Liver (tissue), 9 donors: ENCODE results near the gene OTOP3. TPM values are rescaled to one million over a fixed set of nuclear protein-coding genes. Genes with fewer than 3 reads are reported as not detected.

Source experiments
- DNase-seq: peaks from one replicate; pipeline ENCODE4 v3.0.0-alpha.2; 2017; ENCODE audit warnings: low spot score
- H3K27ac ChIP-seq, 2 donors: one replicate each; pipeline ENCODE4 v1.7.0; 2013; ENCODE audit warnings: inconsistent platforms in 2 of 2, low read length in 2 of 2, control low read depth in 1 of 2, low read depth in 1 of 2, mild to moderate bottlenecking in 1 of 2
- H3K27me3 ChIP-seq, 4 donors: one replicate each; pipeline versions ENCODE4 v1.6.1 to v1.7.0; 2013; ENCODE audit warnings: low read length in 3 of 4, inconsistent platforms in 1 of 4, mild to moderate bottlenecking in 1 of 4, moderate library complexity in 1 of 4; ENCODE audit not compliant: control insufficient read depth in 4 of 4, insufficient read depth in 4 of 4
- H3K36me3 ChIP-seq, 4 donors: one replicate each; pipeline versions ENCODE4 v1.6.1 to v1.7.0; 2013; ENCODE audit warnings: low read length in 3 of 4, mild to moderate bottlenecking in 3 of 4, low read depth in 1 of 4, moderate library complexity in 1 of 4; ENCODE audit not compliant: control insufficient read depth in 4 of 4, insufficient read depth in 3 of 4
- H3K4me1 ChIP-seq, 4 donors: one replicate each; pipeline versions ENCODE4 v1.6.1 to v1.7.0; 2013; ENCODE audit warnings: low read length in 3 of 4, mild to moderate bottlenecking in 3 of 4, moderate library complexity in 1 of 4; ENCODE audit not compliant: control insufficient read depth in 4 of 4, insufficient read depth in 4 of 4
- H3K4me3 ChIP-seq, 3 donors: one replicate each; pipeline versions ENCODE4 v1.6.1 to v1.7.0; 2013; ENCODE audit warnings: low read length in 3 of 3, control low read depth in 1 of 3, low read depth in 1 of 3, mild to moderate bottlenecking in 1 of 3
- H3K9ac ChIP-seq, 2 donors: one replicate each; pipeline ENCODE4 v1.7.0; 2013; ENCODE audit warnings: low read length in 2 of 2, mild to moderate bottlenecking in 2 of 2, moderate library complexity in 2 of 2, control low read depth in 1 of 2, low read depth in 1 of 2
- H3K9me3 ChIP-seq, 4 donors: one replicate each; pipeline versions ENCODE4 v1.6.1 to v1.7.0; 2013; ENCODE audit warnings: low read length in 3 of 4; ENCODE audit not compliant: control insufficient read depth in 4 of 4
- FOXA1 ChIP-seq: IDR thresholded peaks from 2 replicates; pipeline ENCODE4 v1.6.1; 2016; ENCODE audit warnings: antibody characterized with exemption
- FOXA2 ChIP-seq: IDR thresholded peaks from 2 replicates; pipeline ENCODE4 v1.6.1; 2016; ENCODE audit warnings: antibody characterized with exemption
- HNF4A ChIP-seq, 2 donors: conservative IDR thresholded peaks; 2 replicates each; pipeline ENCODE4 v1.6.1; 2016; ENCODE audit warnings: antibody characterized with exemption in 2 of 2, mild to moderate bottlenecking in 2 of 2
- HNF4G ChIP-seq: IDR thresholded peaks from 2 replicates; pipeline ENCODE4 v1.6.1; 2016; ENCODE audit warnings: antibody characterized with exemption
- JUND ChIP-seq, 2 donors: IDR thresholded peaks; 2 replicates each; pipeline ENCODE4 v1.6.1; 2016; ENCODE audit warnings: antibody characterized with exemption in 2 of 2
- NR2F2 ChIP-seq: IDR thresholded peaks from 2 replicates; pipeline ENCODE4 v1.6.1; 2016; ENCODE audit warnings: antibody characterized with exemption
- RAD21 ChIP-seq, 2 donors: IDR thresholded peaks; 2 replicates each; pipeline ENCODE4 v1.6.1; 2016; ENCODE audit warnings: antibody characterized with exemption in 2 of 2, mild to moderate bottlenecking in 2 of 2
- RXRA ChIP-seq, 2 donors: IDR thresholded peaks; 2 replicates each; pipeline ENCODE4 v1.6.1; 2017 to 2018; ENCODE audit warnings: antibody characterized with exemption in 2 of 2, mild to moderate bottlenecking in 1 of 2
- SP1 ChIP-seq: IDR thresholded peaks from 2 replicates; pipeline ENCODE4 v1.6.1; 2018; ENCODE audit warnings: antibody characterized with exemption, mild to moderate bottlenecking
- TAF1 ChIP-seq: conservative IDR thresholded peaks from 2 replicates; pipeline ENCODE4 v1.6.1; 2016; ENCODE audit warnings: antibody characterized with exemption, mild to moderate bottlenecking
- YY1 ChIP-seq: IDR thresholded peaks from 2 replicates; pipeline ENCODE4 v1.6.1; 2016; ENCODE audit warnings: antibody characterized with exemption, mild to moderate bottlenecking
- WGBS: extraction: QIAGEN DNeasy Blood & Tissue Kit; methylation state at CpG from one replicate; pipeline ENCODE4 v1.1.7; 2013; 5-methylcytosine and 5-hydroxymethylcytosine counted together
- polyA plus RNA-seq, 2 donors: library from polyadenylated mRNA; stranded (reverse) in 1 of 2; unstranded in 1 of 2; fragments of 200-250 nt in 1 of 2; fragments of >200 nt in 1 of 2; fragmentation: Nextera tagmentation in 1 of 2; extraction: Ambion mirVana in 1 of 2; gene quantifications; one replicate each; pipeline versions ENCODE4 v1.2.1 to v1.2.3, GENCODE V29; 2013 to 2015
- total RNA-seq, 2 donors: library from RNA; depleted of rRNA; stranded (reverse); fragments of >200 nt; gene quantifications; one replicate each; pipeline ENCODE4 v1.2.3, GENCODE V29; 2014
- TF ChIP-seq, protein P1 (sequence below): IDR thresholded peaks from 2 replicates; pipeline ENCODE4 v1.6.1; 2016; ENCODE audit warnings: antibody characterized with exemption
- TF ChIP-seq, protein P2 (sequence below): IDR thresholded peaks from 2 replicates; pipeline ENCODE4 v1.6.1; 2016; ENCODE audit warnings: antibody characterized with exemption, mild to moderate bottlenecking
- TF ChIP-seq, protein P3 (sequence below): IDR thresholded peaks from 2 replicates; pipeline ENCODE4 v1.6.1; 2016; ENCODE audit warnings: antibody characterized with exemption
- TF ChIP-seq, protein P4 (sequence below): fragments of 150-350 bp; IDR thresholded peaks from 2 replicates; pipeline ENCODE4 v1.5.1; 2017; ENCODE audit warnings: improper control_type of control experiment, low read depth, low read length; ENCODE audit not compliant: missing input control
- donor health status: healthy.
- donor health status: healthy.
- donor health status: healthy.
- donor health status: healthy.
- donor health status: healthy.

The OTOP3 gene
- total and polyA plus RNA-seq, 4 donors: not detected

DNA sequence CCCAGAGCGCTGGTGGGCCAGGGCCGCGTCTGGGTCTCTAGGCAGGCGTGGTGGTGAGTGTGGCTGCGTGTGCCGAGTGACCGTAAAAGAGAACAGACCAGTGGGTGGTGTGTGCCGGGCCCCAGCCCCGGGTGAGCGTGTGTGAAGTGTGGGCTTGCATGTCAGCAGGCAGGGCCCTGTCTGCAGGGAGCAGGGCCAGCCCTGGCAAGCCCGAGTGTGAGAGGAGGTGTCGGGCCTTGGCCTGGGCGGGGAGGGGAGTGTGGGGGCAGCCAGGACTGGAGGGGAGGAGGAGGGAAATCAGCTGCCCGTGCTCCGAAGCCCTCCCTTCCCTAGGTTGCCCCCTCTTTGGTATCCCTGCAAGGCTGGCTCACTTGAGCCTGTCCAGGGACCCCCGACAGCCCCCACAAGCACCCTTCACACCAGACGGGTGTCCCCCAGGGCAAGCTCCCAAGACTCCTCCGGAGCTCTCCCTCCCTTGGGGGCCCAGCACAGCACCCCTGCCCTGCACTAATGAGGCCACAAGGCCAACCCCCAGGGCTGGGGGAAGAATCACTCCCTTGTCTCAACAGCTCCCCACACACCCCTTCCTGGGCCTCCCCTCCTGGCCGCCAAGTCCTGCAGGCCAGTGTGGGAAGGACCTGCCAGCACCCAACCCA is 14.5 kb upstream of the OTOP3 start:
- no peaks in the 10 kb centered on the region for H3K9me3 ChIP-seq
- no peak overlapping the region for H3K9ac ChIP-seq
- peaks cover 2 to 8% (median 6%) of the 10 kb centered on the region in 4 donors for H3K4me1 ChIP-seq
- no peaks in the 10 kb centered on the region for H3K36me3 ChIP-seq
- no peak for DNase-seq
- no peak overlapping the region for H3K27ac ChIP-seq
- 71% methylated on average over 19 of the region's 19 CpGs for WGBS
- no peak for TF ChIP-seq RAD21 (IDR thresholded peaks at IDR 0.05)
- TF ChIP-seq TAF1: no peak
- TF ChIP-seq YY1: no peak
- TF ChIP-seq, protein P1, sequence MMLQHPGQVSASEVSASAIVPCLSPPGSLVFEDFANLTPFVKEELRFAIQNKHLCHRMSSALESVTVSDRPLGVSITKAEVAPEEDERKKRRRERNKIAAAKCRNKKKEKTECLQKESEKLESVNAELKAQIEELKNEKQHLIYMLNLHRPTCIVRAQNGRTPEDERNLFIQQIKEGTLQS: no peak
- no peak for TF ChIP-seq RXRA (IDR thresholded peaks at IDR 0.05)
- TF ChIP-seq JUND (IDR thresholded peaks at IDR 0.05): no peak
- TF ChIP-seq, protein P2, sequence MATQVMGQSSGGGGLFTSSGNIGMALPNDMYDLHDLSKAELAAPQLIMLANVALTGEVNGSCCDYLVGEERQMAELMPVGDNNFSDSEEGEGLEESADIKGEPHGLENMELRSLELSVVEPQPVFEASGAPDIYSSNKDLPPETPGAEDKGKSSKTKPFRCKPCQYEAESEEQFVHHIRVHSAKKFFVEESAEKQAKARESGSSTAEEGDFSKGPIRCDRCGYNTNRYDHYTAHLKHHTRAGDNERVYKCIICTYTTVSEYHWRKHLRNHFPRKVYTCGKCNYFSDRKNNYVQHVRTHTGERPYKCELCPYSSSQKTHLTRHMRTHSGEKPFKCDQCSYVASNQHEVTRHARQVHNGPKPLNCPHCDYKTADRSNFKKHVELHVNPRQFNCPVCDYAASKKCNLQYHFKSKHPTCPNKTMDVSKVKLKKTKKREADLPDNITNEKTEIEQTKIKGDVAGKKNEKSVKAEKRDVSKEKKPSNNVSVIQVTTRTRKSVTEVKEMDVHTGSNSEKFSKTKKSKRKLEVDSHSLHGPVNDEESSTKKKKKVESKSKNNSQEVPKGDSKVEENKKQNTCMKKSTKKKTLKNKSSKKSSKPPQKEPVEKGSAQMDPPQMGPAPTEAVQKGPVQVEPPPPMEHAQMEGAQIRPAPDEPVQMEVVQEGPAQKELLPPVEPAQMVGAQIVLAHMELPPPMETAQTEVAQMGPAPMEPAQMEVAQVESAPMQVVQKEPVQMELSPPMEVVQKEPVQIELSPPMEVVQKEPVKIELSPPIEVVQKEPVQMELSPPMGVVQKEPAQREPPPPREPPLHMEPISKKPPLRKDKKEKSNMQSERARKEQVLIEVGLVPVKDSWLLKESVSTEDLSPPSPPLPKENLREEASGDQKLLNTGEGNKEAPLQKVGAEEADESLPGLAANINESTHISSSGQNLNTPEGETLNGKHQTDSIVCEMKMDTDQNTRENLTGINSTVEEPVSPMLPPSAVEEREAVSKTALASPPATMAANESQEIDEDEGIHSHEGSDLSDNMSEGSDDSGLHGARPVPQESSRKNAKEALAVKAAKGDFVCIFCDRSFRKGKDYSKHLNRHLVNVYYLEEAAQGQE: no peak
- no peak for TF ChIP-seq FOXA2
- TF ChIP-seq SP1: no peak
- no peak overlapping the region for H3K4me3 ChIP-seq
- peaks cover 2 to 10% (median 5%) of the 10 kb centered on the region in 4 donors for H3K27me3 ChIP-seq

DNA sequence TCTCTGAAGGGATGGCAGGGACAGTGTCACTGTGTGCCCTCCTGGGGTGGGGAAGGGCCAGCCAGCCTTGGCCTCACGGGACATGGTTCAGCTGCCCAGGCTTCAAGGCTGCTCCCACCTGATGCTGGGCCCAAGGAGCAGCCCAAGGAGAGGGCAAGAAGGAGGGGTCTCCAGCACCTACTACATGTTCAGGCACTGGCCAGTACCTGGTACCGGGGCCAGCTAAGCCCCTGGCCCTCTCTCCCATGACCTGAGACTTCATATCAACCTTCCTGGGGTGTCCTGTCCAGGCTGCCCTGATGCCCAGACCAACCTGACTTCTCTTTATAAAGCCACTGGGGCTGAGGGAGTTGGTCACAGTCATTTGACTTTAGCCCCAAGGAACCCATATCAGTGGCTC is 13.9 kb upstream of the OTOP3 start:
- Histone ChIP-seq H3K4me3 (no peak overlapping the region), H3K27me3 (peaks cover 2 to 10% (median 5%) of the 10 kb centered on the region in 4 donors), H3K27ac (no peak overlapping the region), H3K9me3 (no peaks in the 10 kb centered on the region), H3K36me3 (no peaks in the 10 kb centered on the region), H3K9ac (no peak overlapping the region), H3K4me1 (peaks cover 2 to 8% (median 6%) of the 10 kb centered on the region in 4 donors)
- WGBS: 93% methylated on average over 2 of the region's 2 CpGs
- TF ChIP-seq FOXA1 (no peak), JUND (IDR thresholded peaks at IDR 0.05) (no peak), RXRA (IDR thresholded peaks at IDR 0.05) (no peak), HNF4G (no peak)
- TF ChIP-seq, protein P1: no peak
- TF ChIP-seq, protein P3, sequence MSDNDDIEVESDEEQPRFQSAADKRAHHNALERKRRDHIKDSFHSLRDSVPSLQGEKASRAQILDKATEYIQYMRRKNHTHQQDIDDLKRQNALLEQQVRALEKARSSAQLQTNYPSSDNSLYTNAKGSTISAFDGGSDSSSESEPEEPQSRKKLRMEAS: no peak
- DNase-seq: no peak

DNA sequence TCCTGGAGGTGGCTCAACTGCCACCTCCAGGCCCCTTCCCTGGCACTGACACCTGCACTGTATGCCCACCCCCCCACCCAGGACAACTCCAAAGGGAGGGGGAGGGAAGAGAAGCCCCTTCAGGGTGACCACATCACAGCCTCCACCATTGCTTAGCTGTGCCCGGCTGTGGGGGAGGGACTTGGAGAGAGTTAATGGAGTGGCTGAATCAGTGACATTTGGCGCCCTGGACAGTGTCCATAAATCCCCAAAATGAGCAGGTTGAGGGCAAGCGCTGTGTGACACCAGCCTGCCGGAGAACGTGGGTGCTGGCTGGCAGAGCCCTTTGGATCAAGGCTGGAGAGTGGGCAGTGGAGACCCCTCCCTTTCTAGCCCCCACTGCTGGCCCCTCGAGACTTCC is 13.5 kb upstream of the OTOP3 start:
- Histone ChIP-seq H3K9ac (no peak overlapping the region), H3K36me3 (no peaks in the 10 kb centered on the region), H3K4me3 (no peak overlapping the region), H3K9me3 (no peaks in the 10 kb centered on the region), H3K4me1 (peaks cover 2 to 8% (median 6%) of the 10 kb centered on the region in 4 donors), H3K27ac (no peak overlapping the region), H3K27me3 (peaks cover 2 to 10% (median 5%) of the 10 kb centered on the region in 4 donors)
- no peak for DNase-seq
- 59% methylated on average over 6 of the region's 6 CpGs for WGBS
- TF ChIP-seq, protein P4, sequence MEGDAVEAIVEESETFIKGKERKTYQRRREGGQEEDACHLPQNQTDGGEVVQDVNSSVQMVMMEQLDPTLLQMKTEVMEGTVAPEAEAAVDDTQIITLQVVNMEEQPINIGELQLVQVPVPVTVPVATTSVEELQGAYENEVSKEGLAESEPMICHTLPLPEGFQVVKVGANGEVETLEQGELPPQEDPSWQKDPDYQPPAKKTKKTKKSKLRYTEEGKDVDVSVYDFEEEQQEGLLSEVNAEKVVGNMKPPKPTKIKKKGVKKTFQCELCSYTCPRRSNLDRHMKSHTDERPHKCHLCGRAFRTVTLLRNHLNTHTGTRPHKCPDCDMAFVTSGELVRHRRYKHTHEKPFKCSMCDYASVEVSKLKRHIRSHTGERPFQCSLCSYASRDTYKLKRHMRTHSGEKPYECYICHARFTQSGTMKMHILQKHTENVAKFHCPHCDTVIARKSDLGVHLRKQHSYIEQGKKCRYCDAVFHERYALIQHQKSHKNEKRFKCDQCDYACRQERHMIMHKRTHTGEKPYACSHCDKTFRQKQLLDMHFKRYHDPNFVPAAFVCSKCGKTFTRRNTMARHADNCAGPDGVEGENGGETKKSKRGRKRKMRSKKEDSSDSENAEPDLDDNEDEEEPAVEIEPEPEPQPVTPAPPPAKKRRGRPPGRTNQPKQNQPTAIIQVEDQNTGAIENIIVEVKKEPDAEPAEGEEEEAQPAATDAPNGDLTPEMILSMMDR: no peak
- TF ChIP-seq SP1 (no peak), JUND (IDR thresholded peaks at IDR 0.05) (no peak), HNF4A (conservative IDR thresholded peaks at IDR 0.05) (no peak), YY1 (no peak), TAF1 (no peak), RXRA (IDR thresholded peaks at IDR 0.05) (no peak), HNF4G (no peak), NR2F2 (no peak)
- TF ChIP-seq, protein P3: no peak
- TF ChIP-seq, protein P2: no peak
